A673 (cell line): ENCODE data around the gene ROS1.

Experiments
- CTCF ChIP-seq: fragments of 300-800, 200-600 bp; sonication (generic); conservative IDR thresholded peaks from 2 replicates; pipeline ENCODE4 v1.5.1; 2017; ENCODE audit warnings: low read depth, mild to moderate bottlenecking, antibody characterized with exemption, low read length, moderate library complexity, mixed read lengths
- EZH2 ChIP-seq: fragments of 200-600 bp; sonication (generic); IDR thresholded peaks from 2 replicates; pipeline ENCODE4 v1.6.1; 2017; ENCODE audit warnings: borderline replicate concordance, low read depth, mild to moderate bottlenecking, mixed read lengths, antibody characterized with exemption, low read length; ENCODE audit not compliant: poor library complexity, severe bottlenecking

- TF ChIP-seq CTCF, result no peak
- no peak for TF ChIP-seq EZH2
Observed at GRCh38 chr6:117309611-117310010, 116.1 kb downstream of the ROS1 start.
